ENCODE data around the gene MPHOSPH9. TPM values are rescaled to one million over a fixed set of nuclear protein-coding genes. Genes with fewer than 3 reads are reported as not detected.

Gene MPHOSPH9
- total RNA-seq, 4 donors from 2014 or later = 17.0 to 43.8 (median 22.1) TPM

- TF ChIP-seq CTCF (IDR thresholded peaks at IDR 0.05) (no peak), POLR2A (IDR thresholded peaks at IDR 0.05) (no peak)
- Histone ChIP-seq H3K9me3 (no peaks in the 10 kb centered on the region), H3K27ac (no peak overlapping the region), H3K27me3 (no peaks in the 10 kb centered on the region), H3K4me1 (peaks cover 27 to 79% (median 37%) of the 10 kb centered on the region in 3 donors), H3K4me3 (no peak overlapping the region), H3K36me3 (no peaks in the 10 kb centered on the region)
- 46 to 60% methylated on average over 4 of the region's 4 CpGs for WGBS, 2 donors
- intact Hi-C loops (cut with DNase I) = no loop called here
- no peak for DNase-seq
Measured at GRCh38 chr12:123129621-123130020, 103.3 kb downstream of the MPHOSPH9 start.

GRCh38 chr12:123127182-123127495 is 105.8 kb downstream of the MPHOSPH9 start:
- H3K27me3 ChIP-seq = no peaks in the 10 kb centered on the region
- H3K4me1 ChIP-seq = peaks cover 26 to 54% (median 28%) of the 10 kb centered on the region in 3 donors
- H3K36me3 ChIP-seq = no peaks in the 10 kb centered on the region
- WGBS, 2 donors = 68 to 93% methylated on average over 5 to 6 of the region's 6 CpGs
- no peak for DNase-seq
- peak overlapping the region in 3 of 4 donors; percentile 32 to 57 (median 41) for H3K27ac ChIP-seq
- no peaks in the 10 kb centered on the region for H3K9me3 ChIP-seq
- TF ChIP-seq CTCF (IDR thresholded peaks at IDR 0.05) (no peak), POLR2A (IDR thresholded peaks at IDR 0.05) (no peak)
- no peak overlapping the region for H3K4me3 ChIP-seq
- intact Hi-C loops (cut with DNase I) = no loop called here

- Histone ChIP-seq H3K9me3 (no peaks in the 10 kb centered on the region), H3K4me3 (no peak overlapping the region), H3K27me3 (no peaks in the 10 kb centered on the region), H3K27ac (peak overlapping the region in 3 of 4 donors; percentile 32 to 57 (median 47)), H3K4me1 (peaks cover 21 to 51% (median 22%) of the 10 kb centered on the region in 3 donors), H3K36me3 (no peaks in the 10 kb centered on the region)
- WGBS, 2 donors = 46 to 47% methylated on average over 6 of the region's 6 CpGs
- no peak for DNase-seq
- intact Hi-C loops (cut with DNase I) = no loop called here
- TF ChIP-seq POLR2A (IDR thresholded peaks at IDR 0.05) (no peak), CTCF (IDR thresholded peaks at IDR 0.05) (no peak)
Measured at GRCh38 chr12:123126294-123127181, 106.4 kb downstream of the MPHOSPH9 start.

GRCh38 chr12:123122626-123123025 is 110.3 kb downstream of the MPHOSPH9 start:
- H3K4me1 ChIP-seq = peaks cover 14 to 42% (median 22%) of the 10 kb centered on the region in 3 donors
- DNase-seq = no peak
- no peaks in the 10 kb centered on the region for H3K36me3 ChIP-seq
- no peaks in the 10 kb centered on the region for H3K9me3 ChIP-seq
- TF ChIP-seq CTCF (IDR thresholded peaks at IDR 0.05) (no peak), POLR2A (IDR thresholded peaks at IDR 0.05) (no peak)
- no peaks in the 10 kb centered on the region for H3K27me3 ChIP-seq
- 75 to 83% methylated on average over 3 of the region's 3 CpGs for WGBS, 2 donors
- H3K4me3 ChIP-seq = no peak overlapping the region
- intact Hi-C loops (cut with DNase I) = no loop called here
- no peak overlapping the region for H3K27ac ChIP-seq

GRCh38 chr12:123121670-123122069 is 111.3 kb downstream of the MPHOSPH9 start:
- Histone ChIP-seq H3K27me3 (no peaks in the 10 kb centered on the region), H3K27ac (no peak overlapping the region), H3K36me3 (no peaks in the 10 kb centered on the region), H3K4me3 (no peak overlapping the region), H3K9me3 (no peaks in the 10 kb centered on the region), H3K4me1 (peaks cover 11 to 39% (median 22%) of the 10 kb centered on the region in 3 donors)
- intact Hi-C loops (cut with DNase I) = no loop called here
- WGBS, 2 donors = 88 to 92% methylated on average over 5 to 6 of the region's 6 CpGs
- TF ChIP-seq CTCF (IDR thresholded peaks at IDR 0.05) = no peak
- TF ChIP-seq POLR2A (IDR thresholded peaks at IDR 0.05) = no peak
- no peak for DNase-seq
